Measurements from ENCODE around the gene TNFSF4. TPM values are rescaled to one million over a fixed set of nuclear protein-coding genes. Genes with fewer than 3 reads are reported as not detected.
A peak's percentile ranks its signal among the peaks of the same experiment; 100 is the strongest.

TNFSF4 gene
- total and polyA plus RNA-seq, 2 experiments from 2014 or later = 1.4 to 2.7 TPM

GRCh38 chr1:173137107-173137706, 69.9 kb downstream of the TNFSF4 start:
- Histone ChIP-seq H3K36me3 (no peaks in the 10 kb centered on the region), H3K27ac (no peak overlapping the region), H3K27me3 (no peaks in the 10 kb centered on the region), H3K4me1 (ENCODE audit: low read depth) (no peaks in the 10 kb centered on the region), H3K9me3 (ENCODE audit: low read depth) (no peaks in the 10 kb centered on the region), H3K4me3 (no peak overlapping the region)
- peak in 1 of 2 donors; percentile 41 for DNase-seq (ENCODE audit: low read depth in 1 of 2, low spot score in 1 of 2)
- TF ChIP-seq CTCF (IDR thresholded peaks at IDR 0.05; ENCODE audit: low read depth, low read length) = no peak

GRCh38 chr1:173134800-173135199, 72.3 kb downstream of the TNFSF4 start:
- Histone ChIP-seq H3K4me3 (no peak overlapping the region), H3K27me3 (no peaks in the 10 kb centered on the region), H3K4me1 (ENCODE audit: low read depth) (no peaks in the 10 kb centered on the region), H3K36me3 (no peaks in the 10 kb centered on the region), H3K27ac (no peak overlapping the region), H3K9me3 (ENCODE audit: low read depth) (no peaks in the 10 kb centered on the region)
- DNase-seq (ENCODE audit: low read depth in 1 of 2, low spot score in 1 of 2) = no peak
- no peak for TF ChIP-seq CTCF (IDR thresholded peaks at IDR 0.05; ENCODE audit: low read depth, low read length)

GRCh38 chr1:173134029-173134428, 73.1 kb downstream of the TNFSF4 start:
- no peak for TF ChIP-seq CTCF (IDR thresholded peaks at IDR 0.05; ENCODE audit: low read depth, low read length)
- no peaks in the 10 kb centered on the region for H3K27me3 ChIP-seq
- H3K36me3 ChIP-seq = no peaks in the 10 kb centered on the region
- no peak overlapping the region for H3K27ac ChIP-seq
- H3K4me1 ChIP-seq (ENCODE audit: low read depth) = no peaks in the 10 kb centered on the region
- no peak overlapping the region for H3K4me3 ChIP-seq
- DNase-seq (ENCODE audit: low read depth in 1 of 2, low spot score in 1 of 2) = peak in 1 of 2 donors; percentile 52
- H3K9me3 ChIP-seq (ENCODE audit: low read depth) = no peaks in the 10 kb centered on the region

Other genes starting within 250 kb of the TNFSF4 start
- 0.06 and 0.11 TPM in 2 replicates for gene TNFSF18, start 156.4 kb downstream of the TNFSF4 start, total RNA-seq
- 0.34 TPM in 1 of 2 replicates, not detected in the other for gene TNFSF18, start 156.4 kb downstream of the TNFSF4 start, polyA plus RNA-seq

Data from cardiac muscle cell (in vitro differentiated cells and primary cell).